Adrenal gland (tissue), 12 donors: Measurements from ENCODE around the gene RPL18. TPM values are rescaled to one million over a fixed set of nuclear protein-coding genes. Genes with fewer than 3 reads are reported as not detected.
A peak's percentile ranks its signal among the peaks of the same experiment; 100 is the strongest.

Source experiments
- DNase-seq, 7 donors: peaks; one replicate each; pipeline ENCODE4 v3.0.0-alpha.2; 2019 to 2020
- H3K27ac ChIP-seq, 5 donors: fragments of 200-600 bp; sonication (generic) in 4 of 5; 1 replicate in 3 of 5; 2 replicates in 2 of 5; pipeline versions ENCODE4 v1.5.1 to v1.8.0; 2016 to 2020; ENCODE audit warnings: mild to moderate bottlenecking in 1 of 5
- H3K27me3 ChIP-seq: fragments of 200-600 bp; 2 replicates; pipeline ENCODE4 v1.8.0; 2021
- H3K36me3 ChIP-seq, 2 donors: fragments of 200-600 bp; replicated peaks in 1 of 2; 1 replicate in 1 of 2; 2 replicates in 1 of 2; pipeline versions ENCODE4 v1.5.1 to v1.8.0; 2018 to 2022
- H3K4me1 ChIP-seq, 2 donors: fragments of 200-600 bp; replicated peaks in 1 of 2; 1 replicate in 1 of 2; 2 replicates in 1 of 2; pipeline versions ENCODE4 v1.5.1 to v1.8.0; 2018 to 2021
- H3K4me3 ChIP-seq, 4 donors: fragments of 200-600 bp; sonication (generic) in 3 of 4; one replicate each; pipeline ENCODE4 v1.5.1; 2016 to 2018
- H3K9me3 ChIP-seq, 3 donors: fragments of 200-600 bp; sonication (generic) in 1 of 3; replicated peaks in 1 of 3; 1 replicate in 2 of 3; 2 replicates in 1 of 3; pipeline versions ENCODE4 v1.5.1 to v1.8.0; 2016 to 2021
- POLR2A ChIP-seq, 2 donors: fragments of 450-650 bp; IDR thresholded peaks; one replicate each; pipeline ENCODE4 v1.6.1; 2017; ENCODE audit warnings: antibody characterized with exemption in 2 of 2, mild to moderate bottlenecking in 2 of 2, moderate library complexity in 1 of 2
- WGBS, 4 donors: extraction: QIAGEN DNeasy Blood & Tissue Kit in 2 of 4; methylation state at CpG; one replicate each; pipeline versions ENCODE4 v1.1.5 to v1.1.7; 2013 to 2017; 5-methylcytosine and 5-hydroxymethylcytosine counted together
- intact Hi-C, 2 donors: fragments of 100-400 bp; cut with DNase I; formaldehyde crosslinking; loops; one replicate each; pipeline versions ENCODE4 v1.14.1 to v1.15.0; 2022 to 2023
- polyA plus RNA-seq, 3 donors: library from polyadenylated mRNA; stranded (reverse); fragments of 200-250 nt in 2 of 3; fragments of 350-450 nt in 1 of 3; fragmentation: Illumina TruSeq in 1 of 3; extraction: RNeasy Lipid Tissue Mini Kit (QIAGEN cat#74804) in 1 of 3; gene quantifications; one replicate each; pipeline ENCODE4 v1.2.3, GENCODE V29; 2013 to 2014
- total RNA-seq, 9 donors: library from RNA; depleted of rRNA in 4 of 9; stranded (reverse); fragments of >200 nt in 4 of 9; fragments of 120-200 nt in 1 of 9; fragmentation: NEBNext Ultra II Directional in 1 of 9; extraction: Animal tissue kit (Norgen Biotek cat#: 25700) in 1 of 9; gene quantifications; one replicate each; pipeline versions ENCODE4 v1.1.0 to v1.2.4, GENCODE V29; 2013 to 2023
- TF ChIP-seq, protein P1 (sequence below), 6 experiments: fragments of 450-650 bp in 4 of 6; fragments of 200-600 bp in 2 of 6; sonication (generic) in 1 of 6; IDR thresholded peaks; 1 replicate in 5 of 6; 2 replicates in 1 of 6; pipeline versions ENCODE4 v1.5.1 to v1.8.0; 2016 to 2021; ENCODE audit warnings: antibody characterized with exemption in 6 of 6, mild to moderate bottlenecking in 2 of 6, moderate library complexity in 1 of 6
- donor health status: healthy with polysubstance abuse.
- donor health status: Bipolar disorder and iron deficiency.
- donor health status: DM: yes; HTN: yes; CAD: no.
- donor health status: DM: no; HTN: no; CAD: no.
- donor health status: DM: no; HTN: no; CAD: no.
- donor health status: DM: yes; HTN: yes; CAD: no.

RPL18 gene
- total and polyA plus RNA-seq, 12 donors: 575 to 5,137 (median 1,890) TPM

DNA sequence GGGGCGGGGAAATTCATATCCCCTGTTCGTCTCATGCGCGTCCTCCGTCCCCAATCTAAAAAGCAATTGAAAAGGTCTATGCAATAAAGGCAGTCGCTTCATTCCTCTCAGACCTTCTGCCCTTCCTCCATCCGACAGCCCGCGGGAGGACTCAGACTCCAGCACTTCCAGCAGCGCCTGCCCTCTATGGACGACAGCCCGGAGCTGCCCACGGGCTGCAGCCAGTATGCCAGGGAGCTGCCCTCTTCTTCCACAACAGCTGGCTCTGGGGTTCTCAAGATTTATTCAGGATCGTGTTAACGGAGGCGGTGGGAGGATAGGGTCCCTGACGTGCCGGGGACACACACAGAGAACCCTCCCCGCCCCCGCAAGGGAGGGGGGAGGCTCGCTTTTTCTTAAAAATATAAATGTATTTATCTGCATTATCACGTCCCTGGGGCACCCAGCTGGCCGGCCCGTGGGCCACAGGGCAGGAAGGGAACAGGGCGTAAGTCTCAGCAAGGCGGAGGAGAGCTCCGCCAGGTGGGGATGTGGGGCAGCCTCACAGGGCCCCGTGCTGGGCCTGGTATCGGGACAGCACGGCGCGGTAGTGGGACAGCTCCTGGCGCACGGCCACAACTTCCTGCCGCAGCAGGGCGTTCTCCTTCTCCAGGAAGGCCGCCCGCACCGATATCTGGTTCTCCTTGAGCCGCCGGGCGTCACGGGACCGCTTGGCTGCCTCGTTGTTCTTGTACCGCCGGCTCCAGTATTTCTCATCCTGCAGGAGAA is 11.5 kb upstream of the RPL18 start:
- no peaks in the 10 kb centered on the region for H3K9me3 ChIP-seq
- WGBS, 4 donors: 9 to 26% (median 12%) methylated on average over 19 to 47 of the region's 47 CpGs
- TF ChIP-seq, protein P1, sequence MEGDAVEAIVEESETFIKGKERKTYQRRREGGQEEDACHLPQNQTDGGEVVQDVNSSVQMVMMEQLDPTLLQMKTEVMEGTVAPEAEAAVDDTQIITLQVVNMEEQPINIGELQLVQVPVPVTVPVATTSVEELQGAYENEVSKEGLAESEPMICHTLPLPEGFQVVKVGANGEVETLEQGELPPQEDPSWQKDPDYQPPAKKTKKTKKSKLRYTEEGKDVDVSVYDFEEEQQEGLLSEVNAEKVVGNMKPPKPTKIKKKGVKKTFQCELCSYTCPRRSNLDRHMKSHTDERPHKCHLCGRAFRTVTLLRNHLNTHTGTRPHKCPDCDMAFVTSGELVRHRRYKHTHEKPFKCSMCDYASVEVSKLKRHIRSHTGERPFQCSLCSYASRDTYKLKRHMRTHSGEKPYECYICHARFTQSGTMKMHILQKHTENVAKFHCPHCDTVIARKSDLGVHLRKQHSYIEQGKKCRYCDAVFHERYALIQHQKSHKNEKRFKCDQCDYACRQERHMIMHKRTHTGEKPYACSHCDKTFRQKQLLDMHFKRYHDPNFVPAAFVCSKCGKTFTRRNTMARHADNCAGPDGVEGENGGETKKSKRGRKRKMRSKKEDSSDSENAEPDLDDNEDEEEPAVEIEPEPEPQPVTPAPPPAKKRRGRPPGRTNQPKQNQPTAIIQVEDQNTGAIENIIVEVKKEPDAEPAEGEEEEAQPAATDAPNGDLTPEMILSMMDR (IDR thresholded peaks at IDR 0.05): peak in 4 of 6 experiments; percentile 1 to 25 (median 18)
- peak in 1 of 2 donors; percentile 44 for TF ChIP-seq POLR2A (IDR thresholded peaks at IDR 0.05)
- peaks cover 0 to 7% of the 10 kb centered on the region in 2 donors for H3K36me3 ChIP-seq
- peak overlapping the region in 1 of 4 donors; percentile 9 for H3K4me3 ChIP-seq
- no peaks in the 10 kb centered on the region for H3K27me3 ChIP-seq
- intact Hi-C loops: no loop called here
- H3K27ac ChIP-seq: peak overlapping the region; percentile 70 to 91 (median 89)
- DNase-seq: peak; percentile 81 to 96 (median 88)
- H3K4me1 ChIP-seq: peaks cover 40 to 53% of the 10 kb centered on the region in 2 donors

- Histone ChIP-seq H3K27me3 (no peaks in the 10 kb centered on the region), H3K4me1 (peaks cover 36 to 55% of the 10 kb centered on the region in 2 donors), H3K9me3 (no peaks in the 10 kb centered on the region), H3K4me3 (no peak overlapping the region), H3K27ac (peak overlapping the region; percentile 70 to 91 (median 89)), H3K36me3 (peaks cover 0 to 7% of the 10 kb centered on the region in 2 donors)
- intact Hi-C loops: no loop called here
- DNase-seq: peak; percentile 86 to 97 (median 95)
- TF ChIP-seq POLR2A (IDR thresholded peaks at IDR 0.05): peak in 1 of 2 donors; percentile 74
- TF ChIP-seq, protein P1 (IDR thresholded peaks at IDR 0.05): no peak
- WGBS, 4 donors: 18 to 41% (median 36%) methylated on average over 17 to 48 of the region's 48 CpGs
Observed at GRCh38 chr19:48629599-48630295, 10.8 kb upstream of the RPL18 start.

DNA sequence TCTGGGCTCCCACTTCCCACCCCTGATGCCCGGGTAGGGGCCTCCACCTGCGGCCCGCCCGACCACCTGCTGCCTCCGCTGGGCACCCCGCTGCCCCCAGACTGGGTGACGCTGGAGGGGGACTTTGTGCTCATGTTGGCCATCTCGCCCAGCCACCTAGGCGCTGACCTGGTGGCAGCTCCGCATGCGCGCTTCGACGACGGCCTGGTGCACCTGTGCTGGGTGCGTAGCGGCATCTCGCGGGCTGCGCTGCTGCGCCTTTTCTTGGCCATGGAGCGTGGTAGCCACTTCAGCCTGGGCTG is 10.3 kb upstream of the RPL18 start:
- Histone ChIP-seq H3K27me3 (no peaks in the 10 kb centered on the region), H3K4me1 (peaks cover 36 to 52% of the 10 kb centered on the region in 2 donors), H3K27ac (peak overlapping the region in 4 of 5 donors; percentile 85 to 91 (median 90)), H3K9me3 (no peaks in the 10 kb centered on the region), H3K36me3 (peaks cover 0 to 7% of the 10 kb centered on the region in 2 donors), H3K4me3 (no peak overlapping the region)
- TF ChIP-seq, protein P1 (IDR thresholded peaks at IDR 0.05): no peak
- no peak for TF ChIP-seq POLR2A (IDR thresholded peaks at IDR 0.05)
- intact Hi-C loops: no loop called here
- 88 to 93% (median 89%) methylated on average over 7 to 22 of the region's 22 CpGs for WGBS, 4 donors
- peak in 2 of 7 donors; percentile 37 to 50 for DNase-seq
